SK-N-SH (cell line): Measurements from ENCODE around the gene IRF1. TPM values are rescaled to one million over a fixed set of nuclear protein-coding genes. Genes with fewer than 3 reads are reported as not detected.
A peak's percentile ranks its signal among the peaks of the same experiment; 100 is the strongest.

Experiments used
- CTCF ChIA-PET: fragments of 300-600, 350-600 bp; formaldehyde crosslinking; extraction: SDS; loops from one replicate; lab custom pipeline; 2021; lab: Yijun Ruan, JAX
- POLR2A ChIA-PET: fragments of 350-600 bp; sonication (Branson Sonifier 250); formaldehyde crosslinking; extraction: SDS; loops from one replicate; lab custom pipeline; 2020; ENCODE audit warnings: antibody characterized with exemption, inconsistent platforms; lab: Yijun Ruan, JAX
- DNase-seq: peaks from one replicate; pipeline ENCODE4 v3.0.0; 2012
- H2AFZ ChIP-seq: fragments of 200-600 bp; sonication (generic); 2 replicates; pipeline ENCODE4 v1.8.1; 2016; ENCODE audit warnings: antibody characterized with exemption, mild to moderate bottlenecking, low read depth
- H3F3A ChIP-seq: fragments of 200-600 bp; sonication (generic); replicated peaks from 2 replicates; pipeline ENCODE3; 2016; ENCODE audit warnings: antibody characterized with exemption, mild to moderate bottlenecking; ENCODE audit not compliant: insufficient read depth
- H3K27ac ChIP-seq, 2 experiments: fragments of 200-500 bp in 1 of 2; fragments of 200-600 bp in 1 of 2; sonication (Bioruptor generic) in 1 of 2; sonication (generic), shearing (Covaris generic) in 1 of 2; 2 replicates each; pipeline versions ENCODE4 v1.5.1 to v1.6.1; 2014 to 2016; ENCODE audit warnings: low read depth in 2 of 2, inconsistent platforms in 1 of 2, low read length in 1 of 2, mild to moderate bottlenecking in 1 of 2, mixed read lengths in 1 of 2
- H3K27me3 ChIP-seq: fragments of 200-600 bp; sonication (generic), shearing (Covaris generic); 2 replicates; pipeline ENCODE4 v1.6.1; 2016; ENCODE audit warnings: mixed run types; ENCODE audit not compliant: insufficient read depth
- H3K36me3 ChIP-seq, 2 experiments: fragments of 200-500 bp in 1 of 2; fragments of 200-600 bp in 1 of 2; sonication (Bioruptor generic) in 1 of 2; sonication (generic) in 1 of 2; replicated peaks in 1 of 2; 2 replicates each; pipeline versions ENCODE3 to v1.5.1; 2014 to 2016; ENCODE audit warnings: low read length in 1 of 2, mild to moderate bottlenecking in 1 of 2; ENCODE audit not compliant: insufficient read depth in 2 of 2, control insufficient read depth in 1 of 2
- H3K4me1 ChIP-seq, 2 experiments: fragments of 200-500 bp in 1 of 2; fragments of 200-600 bp in 1 of 2; sonication (Bioruptor generic) in 1 of 2; sonication (generic), shearing (Covaris generic) in 1 of 2; 2 replicates each; pipeline versions ENCODE4 v1.5.1 to v1.6.1; 2014 to 2016; ENCODE audit warnings: low read depth in 1 of 2, low read length in 1 of 2, mixed run types in 1 of 2; ENCODE audit not compliant: insufficient read depth in 2 of 2, control insufficient read depth in 1 of 2
- H3K4me2 ChIP-seq: fragments of 200-600 bp; sonication (generic), shearing (Covaris generic); 2 replicates; pipeline ENCODE4 v1.6.1; 2017; ENCODE audit warnings: mixed run types
- H3K4me3 ChIP-seq, 2 experiments: fragments of 200-500 bp in 1 of 2; fragments of 200-600 bp in 1 of 2; sonication (Bioruptor generic) in 1 of 2; sonication (generic), shearing (Covaris generic) in 1 of 2; 2 replicates each; pipeline versions ENCODE4 v1.5.1 to v1.8.1; 2014 to 2016; ENCODE audit warnings: low read depth in 2 of 2, inconsistent platforms in 1 of 2, low read length in 1 of 2, mild to moderate bottlenecking in 1 of 2, mixed read lengths in 1 of 2, moderate library complexity in 1 of 2
- H3K79me2 ChIP-seq: fragments of 200-600 bp; sonication (generic); 2 replicates; pipeline ENCODE4 v1.8.1; 2017; ENCODE audit warnings: mild to moderate bottlenecking; ENCODE audit not compliant: insufficient read depth
- H3K9ac ChIP-seq: fragments of 200-600 bp; sonication (generic); 2 replicates; pipeline ENCODE4 v1.6.1; 2017; ENCODE audit warnings: mixed run types
- H3K9me2 ChIP-seq: fragments of 200-600 bp; sonication (generic); 2 replicates; pipeline ENCODE4 v1.6.1; 2017; ENCODE audit warnings: mixed run types
- H3K9me3 ChIP-seq: fragments of 200-600 bp; sonication (generic); 2 replicates; pipeline ENCODE4 v1.6.1; 2017; ENCODE audit warnings: mixed run types, mild to moderate bottlenecking, moderate library complexity
- H4K20me1 ChIP-seq: fragments of 200-600 bp; sonication (generic); 2 replicates; pipeline ENCODE4 v1.6.1; 2017; ENCODE audit warnings: mild to moderate bottlenecking, mixed run types; ENCODE audit not compliant: insufficient read depth
- EZH2phosphoT487 ChIP-seq: fragments of 200-600 bp; sonication (generic); IDR thresholded peaks from 2 replicates; pipeline ENCODE4 v1.6.1; 2017; ENCODE audit warnings: low read depth, mixed run types, mild to moderate bottlenecking, antibody characterized with exemption, moderate library complexity, borderline replicate concordance
- FOXM1 ChIP-seq: IDR thresholded peaks from 2 replicates; pipeline ENCODE4 v1.4.0; 2012; ENCODE audit warnings: low read depth, mild to moderate bottlenecking
- JUND ChIP-seq: IDR thresholded peaks from 2 replicates; pipeline ENCODE4 v1.4.0; 2012
- MEF2A ChIP-seq: IDR thresholded peaks from 2 replicates; pipeline ENCODE4 v1.4.0; 2012; ENCODE audit warnings: low read depth, borderline replicate concordance
- NFIC ChIP-seq: IDR thresholded peaks from 2 replicates; pipeline ENCODE4 v1.4.0; 2012; ENCODE audit warnings: borderline replicate concordance
- RFX5 ChIP-seq: IDR thresholded peaks from 2 replicates; pipeline ENCODE4 v1.6.1; 2012; ENCODE audit warnings: mild to moderate bottlenecking, improper control_type of control experiment, low read length
- RXRA ChIP-seq: IDR thresholded peaks from 2 replicates; pipeline ENCODE4 v1.4.0; 2012; ENCODE audit warnings: low read depth, mild to moderate bottlenecking, borderline replicate concordance
- YY1 ChIP-seq: IDR thresholded peaks from 2 replicates; pipeline ENCODE4 v1.4.0; 2012; ENCODE audit warnings: low read depth, mild to moderate bottlenecking
- ZBTB33 ChIP-seq: IDR thresholded peaks from 2 replicates; pipeline ENCODE4 v1.4.0; 2012; ENCODE audit warnings: low read depth, borderline replicate concordance
- WGBS: methylation state at CpG from one replicate; pipeline ENCODE4 v1.1.6; 2017; ENCODE audit warnings: low lambda C conversion rate; 5-methylcytosine and 5-hydroxymethylcytosine counted together
- polyA plus RNA-seq, 3 experiments: library from polyadenylated mRNA; depleted of rRNA; stranded (reverse); fragments of >200 nt; gene quantifications; 2 replicates each; pipeline ENCODE4 v1.2.3, GENCODE V29; 2012

IRF1 gene
- polyA plus RNA-seq, 1 of the 3 experiments (the other 2 are of a cell fraction), result 15.2 TPM

- DNase-seq, result no peak
Measured at GRCh38 chr5:132449060-132449459, 41.5 kb downstream of the IRF1 start.

GRCh38 chr5:132447196-132447595 is 43.4 kb downstream of the IRF1 start:
- Histone ChIP-seq H3K27me3 (no peaks in the 10 kb centered on the region), H3F3A (peaks cover 5% of the 10 kb centered on the region), H3K79me2 (no peaks in the 10 kb centered on the region), H3K36me3 (no peaks in the 10 kb centered on the region), H3K9me3 (no peaks in the 10 kb centered on the region), H3K9me2 (no peaks in the 10 kb centered on the region), H3K4me3 (no peak overlapping the region), H4K20me1 (no peaks in the 10 kb centered on the region), H3K27ac (no peak overlapping the region), H3K4me2 (no peak overlapping the region), H3K4me1 (peaks cover 0 to 2% of the 10 kb centered on the region in 2 experiments; a peak in 1 of 4 replicates), H3K9ac (no peak overlapping the region), H2AFZ (no peak overlapping the region)
- ChIA-PET CTCF (interaction anchor here (1.4 kb wide), 1 partner anchor 80 kb away, joined by 3 read pairs; no protein-coding TSS in a partner anchor), POLR2A (no interaction called here)
- no peak for TF ChIP-seq RXRA
- TF ChIP-seq FOXM1, result no peak
- TF ChIP-seq ZBTB33, result no peak
- TF ChIP-seq EZH2phosphoT487, result no peak
- no peak for TF ChIP-seq YY1
- 95% methylated on average over 2 of the region's 2 CpGs for WGBS
- no peak for DNase-seq

More at GRCh38 chr5:132449060-132449459, 41.5 kb downstream of the IRF1 start:
- Histone ChIP-seq H3K9me2 (no peaks in the 10 kb centered on the region), H2AFZ (no peak overlapping the region), H3K4me3 (no peak overlapping the region), H3K27ac (no peak overlapping the region), H3F3A (peaks cover 8% of the 10 kb centered on the region), H3K4me1 (peaks cover 0 to 2% of the 10 kb centered on the region in 2 experiments; a peak in 1 of 4 replicates), H4K20me1 (no peaks in the 10 kb centered on the region), H3K36me3 (no peaks in the 10 kb centered on the region), H3K4me2 (no peak overlapping the region), H3K27me3 (no peaks in the 10 kb centered on the region), H3K9ac (no peak overlapping the region), H3K79me2 (no peaks in the 10 kb centered on the region), H3K9me3 (no peaks in the 10 kb centered on the region)
- TF ChIP-seq RFX5, result no peak
- no peak for TF ChIP-seq JUND
- TF ChIP-seq MEF2A, result no peak
- POLR2A ChIA-PET, result no interaction called here
- WGBS, result 67% methylated on average over 1 of the region's 1 CpG
- CTCF ChIA-PET, result interaction anchor here (1.9 kb wide), 1 partner anchor 22 kb away, joined by 6 read pairs; no protein-coding TSS in a partner anchor

GRCh38 chr5:132446621-132447020 is 44.0 kb downstream of the IRF1 start:
- peaks cover 4% of the 10 kb centered on the region for H3F3A ChIP-seq
- H3K9me3 ChIP-seq, result no peaks in the 10 kb centered on the region
- no peak for DNase-seq
- TF ChIP-seq NFIC (peak; percentile 44), MEF2A (no peak)
- TF ChIP-seq, all 33 proteins: peak for 1
- Histone ChIP-seq H2AFZ (no peak overlapping the region), H3K9ac (no peak overlapping the region), H3K36me3 (no peaks in the 10 kb centered on the region), H3K9me2 (no peaks in the 10 kb centered on the region), H3K4me3 (no peak overlapping the region), H4K20me1 (no peaks in the 10 kb centered on the region), H3K79me2 (no peaks in the 10 kb centered on the region), H3K27ac (no peak overlapping the region), H3K27me3 (no peaks in the 10 kb centered on the region), H3K4me2 (no peak overlapping the region), H3K4me1 (peaks cover 0 to 2% of the 10 kb centered on the region in 2 experiments; a peak in 1 of 4 replicates)
- WGBS, result 78% methylated on average over 6 of the region's 6 CpGs
- ChIA-PET CTCF (interaction anchor here (1.4 kb wide), 1 partner anchor 80 kb away, joined by 3 read pairs; no protein-coding TSS in a partner anchor), POLR2A (no interaction called here)
